Liver (tissue), 9 donors: Measurements from ENCODE around the gene COX10. TPM values are rescaled to one million over a fixed set of nuclear protein-coding genes. Genes with fewer than 3 reads are reported as not detected.

Experiments used
- DNase-seq: peaks from one replicate; pipeline ENCODE4 v3.0.0-alpha.2; 2017; ENCODE audit warnings: low spot score
- H3K27ac ChIP-seq, 2 donors: one replicate each; pipeline ENCODE4 v1.7.0; 2013; ENCODE audit warnings: inconsistent platforms in 2 of 2, low read length in 2 of 2, control low read depth in 1 of 2, low read depth in 1 of 2, mild to moderate bottlenecking in 1 of 2
- H3K27me3 ChIP-seq, 4 donors: one replicate each; pipeline versions ENCODE4 v1.6.1 to v1.7.0; 2013; ENCODE audit warnings: low read length in 3 of 4, inconsistent platforms in 1 of 4, mild to moderate bottlenecking in 1 of 4, moderate library complexity in 1 of 4; ENCODE audit not compliant: control insufficient read depth in 4 of 4, insufficient read depth in 4 of 4
- H3K36me3 ChIP-seq, 4 donors: one replicate each; pipeline versions ENCODE4 v1.6.1 to v1.7.0; 2013; ENCODE audit warnings: low read length in 3 of 4, mild to moderate bottlenecking in 3 of 4, low read depth in 1 of 4, moderate library complexity in 1 of 4; ENCODE audit not compliant: control insufficient read depth in 4 of 4, insufficient read depth in 3 of 4
- H3K4me1 ChIP-seq, 4 donors: one replicate each; pipeline versions ENCODE4 v1.6.1 to v1.7.0; 2013; ENCODE audit warnings: low read length in 3 of 4, mild to moderate bottlenecking in 3 of 4, moderate library complexity in 1 of 4; ENCODE audit not compliant: control insufficient read depth in 4 of 4, insufficient read depth in 4 of 4
- H3K4me3 ChIP-seq, 3 donors: one replicate each; pipeline versions ENCODE4 v1.6.1 to v1.7.0; 2013; ENCODE audit warnings: low read length in 3 of 3, control low read depth in 1 of 3, low read depth in 1 of 3, mild to moderate bottlenecking in 1 of 3
- H3K9ac ChIP-seq, 2 donors: one replicate each; pipeline ENCODE4 v1.7.0; 2013; ENCODE audit warnings: low read length in 2 of 2, mild to moderate bottlenecking in 2 of 2, moderate library complexity in 2 of 2, control low read depth in 1 of 2, low read depth in 1 of 2
- H3K9me3 ChIP-seq, 4 donors: one replicate each; pipeline versions ENCODE4 v1.6.1 to v1.7.0; 2013; ENCODE audit warnings: low read length in 3 of 4; ENCODE audit not compliant: control insufficient read depth in 4 of 4
- ATF3 ChIP-seq: IDR thresholded peaks from 2 replicates; pipeline ENCODE4 v1.6.1; 2016; ENCODE audit warnings: antibody characterized with exemption
- CTCF ChIP-seq: fragments of 150-350 bp; IDR thresholded peaks from 2 replicates; pipeline ENCODE4 v1.5.1; 2017; ENCODE audit warnings: improper control_type of control experiment, low read depth, low read length; ENCODE audit not compliant: missing input control
- FOXA1 ChIP-seq: IDR thresholded peaks from 2 replicates; pipeline ENCODE4 v1.6.1; 2016; ENCODE audit warnings: antibody characterized with exemption
- FOXA2 ChIP-seq: IDR thresholded peaks from 2 replicates; pipeline ENCODE4 v1.6.1; 2016; ENCODE audit warnings: antibody characterized with exemption
- GABPA ChIP-seq, 2 donors: IDR thresholded peaks in 1 of 2; conservative IDR thresholded peaks in 1 of 2; 2 replicates each; pipeline ENCODE4 v1.6.1; 2016; ENCODE audit warnings: antibody characterized with exemption in 2 of 2, mild to moderate bottlenecking in 1 of 2, moderate library complexity in 1 of 2
- HNF4A ChIP-seq, 2 donors: conservative IDR thresholded peaks; 2 replicates each; pipeline ENCODE4 v1.6.1; 2016; ENCODE audit warnings: antibody characterized with exemption in 2 of 2, mild to moderate bottlenecking in 2 of 2
- HNF4G ChIP-seq: IDR thresholded peaks from 2 replicates; pipeline ENCODE4 v1.6.1; 2016; ENCODE audit warnings: antibody characterized with exemption
- JUND ChIP-seq, 2 donors: IDR thresholded peaks; 2 replicates each; pipeline ENCODE4 v1.6.1; 2016; ENCODE audit warnings: antibody characterized with exemption in 2 of 2
- MAX ChIP-seq: IDR thresholded peaks from 2 replicates; pipeline ENCODE4 v1.6.1; 2016; ENCODE audit warnings: antibody characterized with exemption
- NR2F2 ChIP-seq: IDR thresholded peaks from 2 replicates; pipeline ENCODE4 v1.6.1; 2016; ENCODE audit warnings: antibody characterized with exemption
- RAD21 ChIP-seq, 2 donors: IDR thresholded peaks; 2 replicates each; pipeline ENCODE4 v1.6.1; 2016; ENCODE audit warnings: antibody characterized with exemption in 2 of 2, mild to moderate bottlenecking in 2 of 2
- REST ChIP-seq: IDR thresholded peaks from 2 replicates; pipeline ENCODE4 v1.6.1; 2016; ENCODE audit warnings: antibody characterized with exemption, mild to moderate bottlenecking
- RXRA ChIP-seq, 2 donors: IDR thresholded peaks; 2 replicates each; pipeline ENCODE4 v1.6.1; 2017 to 2018; ENCODE audit warnings: antibody characterized with exemption in 2 of 2, mild to moderate bottlenecking in 1 of 2
- SP1 ChIP-seq: IDR thresholded peaks from 2 replicates; pipeline ENCODE4 v1.6.1; 2018; ENCODE audit warnings: antibody characterized with exemption, mild to moderate bottlenecking
- TAF1 ChIP-seq: conservative IDR thresholded peaks from 2 replicates; pipeline ENCODE4 v1.6.1; 2016; ENCODE audit warnings: antibody characterized with exemption, mild to moderate bottlenecking
- YY1 ChIP-seq: IDR thresholded peaks from 2 replicates; pipeline ENCODE4 v1.6.1; 2016; ENCODE audit warnings: antibody characterized with exemption, mild to moderate bottlenecking
- ZBTB33 ChIP-seq: IDR thresholded peaks from 2 replicates; pipeline ENCODE4 v1.6.1; 2016; ENCODE audit warnings: antibody characterized with exemption
- whole genome bisulfite sequencing: extraction: QIAGEN DNeasy Blood & Tissue Kit; methylation state at CpG from one replicate; pipeline ENCODE4 v1.1.7; 2013; 5-methylcytosine and 5-hydroxymethylcytosine counted together
- polyA plus RNA-seq, 2 donors: library from polyadenylated mRNA; stranded (reverse) in 1 of 2; unstranded in 1 of 2; fragments of 200-250 nt in 1 of 2; fragments of >200 nt in 1 of 2; fragmentation: Nextera tagmentation in 1 of 2; extraction: Ambion mirVana in 1 of 2; gene quantifications; one replicate each; pipeline versions ENCODE4 v1.2.1 to v1.2.3, GENCODE V29; 2013 to 2015
- total RNA-seq, 2 donors: library from RNA; depleted of rRNA; stranded (reverse); fragments of >200 nt; gene quantifications; one replicate each; pipeline ENCODE4 v1.2.3, GENCODE V29; 2014
- donor health status: healthy.
- donor health status: healthy.
- donor health status: healthy.
- donor health status: healthy.
- donor health status: healthy.

The COX10 gene
- total and polyA plus RNA-seq, 4 donors = 7.0 to 15.1 (median 8.7) TPM

GRCh38 chr17:14067347-14067746 lies 2.0 kb upstream of the COX10 start:
- H3K4me3 ChIP-seq = no peak overlapping the region
- peaks cover 12 to 26% (median 22%) of the 10 kb centered on the region in 4 donors for H3K4me1 ChIP-seq
- H3K27me3 ChIP-seq = no peaks in the 10 kb centered on the region
- H3K27ac ChIP-seq = no peak overlapping the region
- WGBS = 91% methylated on average over 1 of the region's 1 CpG
- no peak for TF ChIP-seq HNF4G
- no peak for DNase-seq
- H3K9ac ChIP-seq = no peak overlapping the region
- peaks cover 0 to 5% (median 0%) of the 10 kb centered on the region in 4 donors for H3K36me3 ChIP-seq
- H3K9me3 ChIP-seq = peaks cover 0 to 3% (median 0%) of the 10 kb centered on the region in 4 donors

- Histone ChIP-seq H3K27ac (peak overlapping the region; percentile 80 to 84), H3K36me3 (peaks cover 0 to 5% (median 0%) of the 10 kb centered on the region in 4 donors), H3K4me3 (peak overlapping the region; percentile 81 to 100 (median 86)), H3K9me3 (peaks cover 0 to 3% (median 0%) of the 10 kb centered on the region in 4 donors), H3K27me3 (no peaks in the 10 kb centered on the region), H3K9ac (peak overlapping the region; percentile 32 to 90), H3K4me1 (peaks cover 10 to 26% (median 22%) of the 10 kb centered on the region in 4 donors)
- TF ChIP-seq HNF4G (no peak), TAF1 (no peak), FOXA2 (no peak)
- WGBS = 16% methylated on average over 25 of the region's 25 CpGs
- no peak for DNase-seq
These were observed 608 bp upstream of the COX10 start for GRCh38 chr17:14068542-14069250.

- H3K9me3 ChIP-seq = peaks cover 0 to 3% (median 0%) of the 10 kb centered on the region in 4 donors
- H3K9ac ChIP-seq = no peak overlapping the region
- DNase-seq = no peak
- no peaks in the 10 kb centered on the region for H3K27me3 ChIP-seq
- H3K27ac ChIP-seq = no peak overlapping the region
- 37% methylated on average over 6 of the region's 6 CpGs for WGBS
- TF ChIP-seq SP1 = no peak
- TF ChIP-seq HNF4A (conservative IDR thresholded peaks at IDR 0.05) = no peak
- TF ChIP-seq NR2F2 = no peak
- TF ChIP-seq TAF1 = no peak
- TF ChIP-seq RXRA (IDR thresholded peaks at IDR 0.05) = no peak
- no peak for TF ChIP-seq JUND (IDR thresholded peaks at IDR 0.05)
- TF ChIP-seq ZBTB33 = no peak
- no peak for TF ChIP-seq CTCF
- TF ChIP-seq MAX = no peak
- TF ChIP-seq REST = no peak
- TF ChIP-seq GABPA (IDR thresholded peaks at IDR 0.05 in 1 of 2, conservative IDR thresholded peaks at IDR 0.05 in 1 of 2) = no peak
- no peak for TF ChIP-seq ATF3
- no peak for TF ChIP-seq FOXA1
- TF ChIP-seq FOXA2 = no peak
- no peak for TF ChIP-seq HNF4G
- no peak for TF ChIP-seq RAD21 (IDR thresholded peaks at IDR 0.05)
- TF ChIP-seq YY1 = no peak
- peaks cover 0 to 4% (median 1%) of the 10 kb centered on the region in 4 donors for H3K36me3 ChIP-seq
- H3K4me3 ChIP-seq = peak overlapping the region; percentile 81 to 100 (median 86)
- H3K4me1 ChIP-seq = peaks cover 10 to 26% (median 22%) of the 10 kb centered on the region in 4 donors
These were observed 1.2 kb downstream of the COX10 start for GRCh38 chr17:14070344-14070984.
